ENCODE measurements around the gene PRDM16. TPM values are rescaled to one million over a fixed set of nuclear protein-coding genes. Genes with fewer than 3 reads are reported as not detected.

Gene PRDM16
- total RNA-seq, 4 donors from 2014 or later, result 0.08 to 0.19 (median 0.12) TPM

DNA sequence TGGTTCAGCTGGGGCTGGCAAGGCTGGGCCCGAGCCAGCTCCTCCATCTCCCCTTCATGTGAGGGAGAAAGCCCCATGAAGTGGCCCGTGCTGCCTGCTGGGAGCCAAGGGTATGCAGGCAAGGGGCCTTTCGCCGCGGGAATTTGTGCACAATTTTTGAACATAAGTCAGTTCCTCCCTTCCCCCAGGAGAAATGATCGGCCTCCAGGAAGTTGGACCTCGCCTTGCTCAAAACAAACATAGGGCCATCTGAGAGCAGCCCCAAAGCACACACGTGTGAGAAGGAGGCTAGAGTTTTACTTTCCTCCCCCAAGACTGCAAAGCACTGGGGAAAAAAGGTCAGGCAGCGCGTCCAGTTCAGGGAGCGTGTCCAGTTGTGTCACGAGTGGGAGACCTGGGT is 64.7 kb downstream of the PRDM16 start:
- WGBS, 2 donors, result 30 to 89% methylated on average over 2 to 3 of the region's 12 CpGs

DNA sequence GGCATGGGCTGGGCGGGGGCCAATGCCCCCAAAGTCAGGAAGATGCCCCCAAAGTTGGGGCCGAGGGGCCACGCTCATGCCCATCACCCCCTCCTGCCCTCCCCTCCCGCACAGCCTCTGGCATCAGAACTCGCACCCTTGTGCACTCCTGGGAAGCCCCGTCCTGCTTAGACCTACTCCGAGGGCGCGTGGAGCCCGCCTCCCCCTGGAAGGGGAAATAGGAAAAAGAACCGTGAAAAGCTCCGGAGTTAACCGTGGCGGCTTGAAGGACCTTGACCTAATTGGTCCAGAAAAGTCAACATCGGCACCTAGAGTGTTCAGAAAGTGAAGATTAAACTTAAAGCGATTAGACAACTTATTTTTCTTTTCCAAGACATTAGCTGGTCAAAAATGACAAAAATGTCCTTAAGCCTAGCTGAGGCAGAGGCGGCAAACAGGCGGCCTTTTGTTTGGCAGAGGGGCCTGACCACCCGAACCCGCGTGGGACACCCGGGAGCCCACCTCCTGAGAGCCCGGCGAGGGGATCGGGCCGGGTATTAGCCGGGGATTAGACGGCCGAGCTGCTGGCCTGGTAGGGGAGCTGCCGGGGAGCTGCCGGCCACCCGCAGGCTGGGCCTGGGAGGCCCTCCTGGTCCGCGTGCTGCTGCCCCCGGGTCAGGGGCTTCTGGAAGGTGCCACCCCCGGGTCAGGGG is 65.5 kb downstream of the PRDM16 start:
- Histone ChIP-seq H3K27me3 (peaks cover 0 to 79% (median 0%) of the 10 kb centered on the region in 4 donors), H3K9me3 (no peaks in the 10 kb centered on the region)

More for the DNA sequence above, 64.7 kb downstream of the PRDM16 start:
- no peak for DNase-seq
- no peaks in the 10 kb centered on the region for H3K9me3 ChIP-seq
- no peaks in the 10 kb centered on the region for H3K36me3 ChIP-seq
- no peak overlapping the region for H3K27ac ChIP-seq
- TF ChIP-seq POLR2A (IDR thresholded peaks at IDR 0.05) (no peak), CTCF (IDR thresholded peaks at IDR 0.05) (no peak)
- no peak overlapping the region for H3K4me3 ChIP-seq
- intact Hi-C loops (cut with DNase I), result no loop called here
- peaks cover 0 to 71% (median 0%) of the 10 kb centered on the region in 4 donors for H3K27me3 ChIP-seq
- H3K4me1 ChIP-seq, result no peaks in the 10 kb centered on the region

GRCh38 chr1:3135073-3135702 is 66.2 kb downstream of the PRDM16 start:
- Histone ChIP-seq H3K4me1 (peaks cover 0 to 6% (median 0%) of the 10 kb centered on the region in 3 donors), H3K4me3 (no peak overlapping the region), H3K27me3 (peaks cover 0 to 85% (median 0%) of the 10 kb centered on the region in 4 donors), H3K36me3 (no peaks in the 10 kb centered on the region), H3K27ac (no peak overlapping the region), H3K9me3 (no peaks in the 10 kb centered on the region)
- no peak for DNase-seq
- TF ChIP-seq POLR2A (IDR thresholded peaks at IDR 0.05) (no peak), CTCF (IDR thresholded peaks at IDR 0.05) (no peak)
- intact Hi-C loops (cut with DNase I), result no loop called here
- 49% methylated on average over 12 of the region's 29 CpGs; no CpG with 5 or more reads in 1 of the 2 donors for WGBS, 2 donors

More for the DNA sequence above, 65.5 kb downstream of the PRDM16 start:
- intact Hi-C loops (cut with DNase I), result no loop called here
- H3K4me1 ChIP-seq, result no peaks in the 10 kb centered on the region
- no peak for TF ChIP-seq POLR2A (IDR thresholded peaks at IDR 0.05)
- no peak for TF ChIP-seq CTCF (IDR thresholded peaks at IDR 0.05)
- DNase-seq, result no peak
- no peak overlapping the region for H3K27ac ChIP-seq
- WGBS, 2 donors, result 75 to 86% methylated on average over 6 to 8 of the region's 36 CpGs
- no peak overlapping the region for H3K4me3 ChIP-seq
- no peaks in the 10 kb centered on the region for H3K36me3 ChIP-seq

GRCh38 chr1:3135744-3136455 is 66.9 kb downstream of the PRDM16 start:
- H3K27ac ChIP-seq, result no peak overlapping the region
- H3K9me3 ChIP-seq, result no peaks in the 10 kb centered on the region
- peaks cover 0 to 85% (median 0%) of the 10 kb centered on the region in 4 donors for H3K27me3 ChIP-seq
- H3K4me1 ChIP-seq, result peaks cover 0 to 8% (median 0%) of the 10 kb centered on the region in 3 donors
- TF ChIP-seq CTCF (IDR thresholded peaks at IDR 0.05), result no peak
- TF ChIP-seq POLR2A (IDR thresholded peaks at IDR 0.05), result no peak
- no peak overlapping the region for H3K4me3 ChIP-seq
- 60% methylated on average over 2 of the region's 35 CpGs; no CpG with 5 or more reads in 1 of the 2 donors for WGBS, 2 donors
- H3K36me3 ChIP-seq, result no peaks in the 10 kb centered on the region
- no peak for DNase-seq
- intact Hi-C loops (cut with DNase I), result no loop called here

DNA sequence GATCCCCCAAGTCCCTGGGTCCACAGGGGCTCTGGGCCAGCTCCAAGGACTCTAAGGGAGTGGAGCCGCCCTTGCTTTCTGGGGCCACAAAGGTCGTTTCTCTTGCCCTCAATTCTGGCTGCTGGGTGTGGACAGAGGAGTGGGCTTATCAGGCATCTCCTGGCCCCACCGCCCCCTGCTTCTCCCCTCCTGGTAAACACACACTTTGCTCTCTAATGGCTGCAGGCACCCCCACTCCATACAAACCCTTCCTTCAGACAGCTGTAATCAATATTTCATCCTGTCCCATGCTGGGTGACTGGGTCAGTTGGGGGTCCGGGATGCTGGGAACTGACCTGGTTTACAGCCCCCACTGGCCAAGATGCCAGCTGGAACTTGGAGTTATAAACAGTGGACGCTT is 67.5 kb downstream of the PRDM16 start:
- Histone ChIP-seq H3K27me3 (peaks cover 0 to 91% (median 0%) of the 10 kb centered on the region in 4 donors), H3K36me3 (no peaks in the 10 kb centered on the region), H3K9me3 (no peaks in the 10 kb centered on the region), H3K4me1 (peaks cover 0 to 8% (median 0%) of the 10 kb centered on the region in 3 donors), H3K27ac (no peak overlapping the region), H3K4me3 (no peak overlapping the region)
- TF ChIP-seq CTCF (IDR thresholded peaks at IDR 0.05) (no peak), POLR2A (IDR thresholded peaks at IDR 0.05) (no peak)
- 37 to 59% methylated on average over 2 to 4 of the region's 5 CpGs for whole genome bisulfite sequencing, 2 donors
- DNase-seq, result no peak
- intact Hi-C loops (cut with DNase I), result no loop called here
